GM18868 (cell line): ENCODE results near the gene KCNMB2.
A peak's percentile ranks its signal among the peaks of the same experiment; 100 is the strongest.

ENCODE experiments used
- ATAC-seq: cut with Tn5 transposase; IDR thresholded peaks from one replicate; pipeline ENCODE4 v1.9.1; 2021; ENCODE audit warnings: mild to moderate bottlenecking, moderate library complexity; ENCODE audit not compliant: unreplicated experiment

Gene KCNMB2

GRCh38 chr3:178536211-178537079, at the start of gene KCNMB2:
Gene KCNMB2, plus strand, starts transcription at chr3:178536436.
- ATAC-seq: peak; percentile 44

- no peak for ATAC-seq
Observed at GRCh38 chr3:178486903-178487302, 49.3 kb upstream of the KCNMB2 start.

- ATAC-seq: no peak
Observed at GRCh38 chr3:178487752-178488151, 48.5 kb upstream of the KCNMB2 start.

- ATAC-seq: no peak
Observed at GRCh38 chr3:178491751-178492150, 44.5 kb upstream of the KCNMB2 start.

GRCh38 chr3:178492491-178492890, 43.7 kb upstream of the KCNMB2 start:
- no peak for ATAC-seq

GRCh38 chr3:178494386-178494785, 41.9 kb upstream of the KCNMB2 start:
- no peak for ATAC-seq

- no peak for ATAC-seq
Observed at GRCh38 chr3:178496911-178497310, 39.3 kb upstream of the KCNMB2 start.

- ATAC-seq: no peak
Observed at GRCh38 chr3:178498871-178499270, 37.4 kb upstream of the KCNMB2 start.

- ATAC-seq: no peak
Observed at GRCh38 chr3:178500631-178501030, 35.6 kb upstream of the KCNMB2 start.

GRCh38 chr3:178504128-178504527, 32.1 kb upstream of the KCNMB2 start:
- no peak for ATAC-seq

- ATAC-seq: no peak
Observed at GRCh38 chr3:178505832-178506231, 30.4 kb upstream of the KCNMB2 start.

GRCh38 chr3:178507507-178508442, 28.5 kb upstream of the KCNMB2 start:
- ATAC-seq: no peak

- no peak for ATAC-seq
Observed at GRCh38 chr3:178508443-178508825, 27.8 kb upstream of the KCNMB2 start.

GRCh38 chr3:178510496-178510895, 25.7 kb upstream of the KCNMB2 start:
- no peak for ATAC-seq

- ATAC-seq: no peak
Observed at GRCh38 chr3:178512647-178513046, 23.6 kb upstream of the KCNMB2 start.

- ATAC-seq: peak; percentile 15
Observed at GRCh38 chr3:178513546-178514380, 22.5 kb upstream of the KCNMB2 start.

- no peak for ATAC-seq
Observed at GRCh38 chr3:178514401-178514800, 21.8 kb upstream of the KCNMB2 start.

- peak; percentile 27 for ATAC-seq
Observed at GRCh38 chr3:178515076-178515744, 21.0 kb upstream of the KCNMB2 start.

- ATAC-seq: no peak
Observed at GRCh38 chr3:178517665-178518334, 18.4 kb upstream of the KCNMB2 start.
